ENCODE data around the gene RPL37.
A peak's percentile ranks its signal among the peaks of the same experiment; 100 is the strongest.
"Not testable (repeated sequence)": the region's sequence is repeated elsewhere in the genome, so short reads cannot be mapped to it uniquely, and the experiment has no call there.

Gene RPL37

DNA sequence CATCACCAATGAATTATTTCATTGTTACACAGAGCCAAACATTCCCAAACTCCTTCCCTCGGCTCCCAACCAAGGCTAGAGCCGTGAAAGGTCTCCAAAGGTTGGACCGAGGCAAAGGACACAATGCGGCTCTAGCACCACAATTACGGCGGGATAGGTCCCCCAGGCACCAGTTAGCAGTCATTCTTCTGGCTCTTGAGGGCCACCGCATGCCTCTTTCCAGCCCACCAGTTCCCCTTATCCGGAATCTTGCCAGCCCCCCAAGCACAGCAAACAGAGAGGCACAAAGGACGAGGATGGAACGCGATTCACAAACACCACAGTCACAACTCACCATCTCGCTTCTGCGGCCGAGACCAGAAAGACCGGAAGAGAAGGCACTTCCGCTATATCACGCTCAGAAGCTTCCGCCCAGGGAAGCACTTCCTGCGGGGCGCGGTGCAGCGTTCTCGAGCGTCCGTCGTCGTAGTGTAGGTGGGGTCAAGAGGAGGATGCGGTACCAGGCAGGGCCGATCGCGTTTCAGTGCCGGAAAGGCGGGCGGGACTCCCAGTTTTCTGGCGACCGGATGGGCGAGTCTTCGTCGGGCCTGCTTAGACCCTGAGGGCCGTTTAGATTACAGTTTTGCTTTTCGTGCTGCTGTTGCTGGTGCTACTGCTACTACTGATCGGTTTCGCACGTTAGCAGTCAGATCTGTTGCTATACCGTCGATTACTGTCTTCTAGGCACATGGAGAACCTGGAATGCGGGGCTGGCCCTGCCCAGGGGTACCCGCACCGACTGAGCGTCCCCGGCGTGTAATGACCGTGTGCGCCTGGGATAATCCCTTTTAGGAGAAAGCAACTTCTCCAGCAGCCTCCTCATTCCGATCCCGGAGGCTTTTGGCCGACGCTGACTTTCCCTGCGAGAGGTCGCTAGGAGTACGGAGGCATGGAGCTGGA is at the start of gene RPL37:
Gene RPL37 (minus strand): TSS at position 374 of the 939 bp plus-strand sequence. CDS start 37 bp downstream, at position 337.
- DNase-seq, result peak; percentile 89

DNA sequence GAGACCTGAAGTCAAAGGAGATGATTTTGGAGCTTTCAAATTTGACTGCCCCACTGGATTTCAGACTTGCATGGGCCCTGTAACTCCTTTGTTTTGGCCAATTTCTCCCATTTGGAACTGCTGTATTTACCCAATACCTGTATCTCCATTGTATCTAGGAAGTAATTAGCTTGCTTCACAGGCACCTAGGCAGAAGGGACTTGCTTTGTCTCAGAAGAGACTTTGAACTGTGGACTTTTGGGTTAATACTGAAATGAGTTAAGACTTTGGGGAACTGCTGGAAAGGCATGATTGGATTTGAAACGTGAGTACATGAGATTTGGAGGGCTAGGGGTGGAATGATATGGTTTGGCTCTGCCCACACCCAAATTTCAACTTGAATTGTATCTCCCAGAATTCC is 48.0 kb upstream of the RPL37 start:
- not testable (repeated sequence) for DNase-seq

DNA sequence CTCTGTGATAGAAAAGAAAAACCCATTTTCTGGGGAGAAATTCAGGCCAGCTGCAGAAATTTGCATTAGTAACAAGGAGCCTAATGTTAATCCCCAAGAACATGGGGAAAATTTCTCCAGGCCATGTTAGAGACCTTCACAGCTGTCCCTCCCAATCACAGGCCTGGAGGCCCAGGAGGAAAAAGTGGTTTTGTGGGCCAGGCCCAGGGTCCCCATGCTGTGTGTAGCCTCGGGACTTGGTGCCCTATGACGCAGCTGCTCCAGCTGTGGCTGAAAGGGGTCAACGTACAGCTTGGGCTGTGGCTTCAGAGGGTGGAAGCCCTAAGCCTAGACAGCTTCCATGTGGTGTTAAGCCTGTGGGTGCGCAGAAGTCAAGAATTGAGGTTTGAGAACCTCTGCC is 47.3 kb upstream of the RPL37 start:
- DNase-seq, result no peak

DNA sequence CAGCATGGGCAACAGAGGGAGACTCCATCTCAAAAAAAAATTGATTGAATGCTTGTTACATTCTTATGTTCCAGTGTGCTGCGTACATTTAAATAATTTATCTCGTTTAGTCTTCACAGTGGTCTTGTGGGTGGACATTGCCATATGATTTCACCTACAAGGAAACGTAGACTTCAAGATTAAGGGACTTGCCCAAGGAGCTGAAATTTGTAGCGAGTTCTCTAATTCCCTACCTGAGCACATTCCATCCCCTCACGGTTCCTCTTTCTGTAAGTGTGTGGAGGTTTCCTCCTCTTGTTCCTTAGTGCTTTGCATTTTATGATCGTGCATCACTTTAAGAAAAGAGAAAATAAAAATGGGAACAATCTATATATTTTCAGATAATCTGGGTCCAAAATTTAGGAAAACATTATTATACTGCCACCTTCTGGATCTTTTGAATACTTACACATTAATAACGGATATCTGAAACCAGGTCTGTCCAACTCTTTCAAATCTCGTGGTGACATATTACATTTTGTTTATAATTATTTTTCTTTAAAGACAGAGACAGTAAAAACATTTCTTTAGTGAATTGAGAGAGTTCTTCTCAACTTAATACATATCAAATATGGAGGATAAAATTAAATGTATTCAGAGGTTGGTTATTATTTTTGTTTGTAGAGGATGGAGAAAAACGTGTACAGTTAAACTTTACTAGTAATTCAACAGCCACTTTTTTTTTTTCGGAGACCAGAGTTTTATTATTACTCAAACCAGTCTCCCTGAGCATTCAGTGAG is 44.3 kb upstream of the RPL37 start:
- DNase-seq, result no peak

DNA sequence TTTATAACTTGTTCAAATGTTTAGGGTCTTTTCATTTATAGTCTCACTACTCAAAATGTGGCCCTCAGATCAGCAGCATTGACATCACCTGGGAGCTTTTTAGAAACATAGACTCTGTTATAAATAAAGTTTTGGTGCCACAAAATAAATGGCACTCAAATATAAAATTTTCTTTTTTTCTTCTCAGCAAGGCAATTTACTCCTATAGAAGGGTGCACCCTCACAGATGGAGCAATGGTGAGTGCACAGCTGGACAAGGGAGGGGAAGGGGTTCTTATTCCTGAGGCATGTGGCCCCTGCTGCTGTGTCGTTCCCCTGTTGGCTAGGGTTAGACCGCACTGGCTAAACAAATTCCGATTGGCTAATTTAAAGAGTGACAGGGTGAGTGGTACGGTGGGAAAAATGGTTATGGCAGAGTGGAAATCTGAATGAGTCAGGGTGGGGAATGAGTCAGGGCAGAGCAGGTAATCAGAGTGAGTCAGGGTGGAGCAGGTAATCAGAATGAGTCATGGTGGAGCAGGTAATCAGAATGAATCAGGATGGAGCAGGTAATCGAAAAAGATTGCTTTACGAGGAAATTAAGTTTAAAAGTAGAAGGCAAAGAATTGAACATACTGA is 42.5 kb upstream of the RPL37 start:
- DNase-seq, result no peak

DNA sequence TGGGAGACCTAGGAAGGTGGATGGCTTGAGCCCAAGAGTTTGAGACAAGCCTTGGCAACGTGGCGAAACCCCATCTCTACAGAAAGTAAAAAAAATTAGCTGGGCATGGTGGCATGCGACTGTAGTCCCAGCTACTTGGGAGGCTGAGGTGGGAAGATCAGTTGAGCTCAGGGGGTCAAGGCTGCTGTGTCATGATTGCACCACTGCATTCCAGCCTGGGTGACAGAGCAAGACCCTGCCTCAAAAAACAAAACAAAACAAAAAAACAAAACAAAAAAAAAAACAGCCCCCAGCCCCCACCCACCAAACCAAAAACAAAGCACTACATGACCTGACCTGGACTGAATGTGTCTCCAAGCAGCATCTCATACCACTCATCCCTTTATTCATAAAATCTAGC is 40.9 kb upstream of the RPL37 start:
- no peak for DNase-seq

DNA sequence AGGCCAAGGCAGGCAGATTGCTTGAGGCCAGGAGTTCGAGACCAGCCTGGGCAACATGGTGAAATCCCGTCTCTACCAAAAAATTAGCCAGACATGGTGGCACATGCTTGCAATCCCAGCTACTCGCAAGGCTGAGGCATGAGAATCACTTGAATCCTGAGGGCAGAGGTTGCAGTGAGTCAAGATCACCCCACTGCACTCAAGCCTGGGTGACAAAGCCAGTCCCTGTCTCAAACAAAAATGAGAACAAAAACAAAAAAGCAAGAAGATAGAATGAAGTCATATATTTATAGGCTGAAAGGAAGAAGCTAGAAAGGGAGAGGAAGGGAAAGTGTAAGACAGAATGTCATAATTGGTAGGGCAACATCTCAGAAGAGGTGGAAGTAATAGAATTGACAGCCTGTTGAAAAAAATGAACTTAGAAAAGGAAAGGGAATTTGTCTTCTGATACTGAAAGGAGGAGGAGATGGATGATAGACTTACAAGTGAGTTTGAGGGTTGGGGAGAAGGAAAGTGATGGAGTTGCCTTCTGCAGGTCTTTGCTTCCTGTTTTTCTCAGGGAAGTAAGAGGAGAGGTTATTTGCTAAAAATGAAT is 38.4 kb upstream of the RPL37 start:
- DNase-seq, result no peak

DNA sequence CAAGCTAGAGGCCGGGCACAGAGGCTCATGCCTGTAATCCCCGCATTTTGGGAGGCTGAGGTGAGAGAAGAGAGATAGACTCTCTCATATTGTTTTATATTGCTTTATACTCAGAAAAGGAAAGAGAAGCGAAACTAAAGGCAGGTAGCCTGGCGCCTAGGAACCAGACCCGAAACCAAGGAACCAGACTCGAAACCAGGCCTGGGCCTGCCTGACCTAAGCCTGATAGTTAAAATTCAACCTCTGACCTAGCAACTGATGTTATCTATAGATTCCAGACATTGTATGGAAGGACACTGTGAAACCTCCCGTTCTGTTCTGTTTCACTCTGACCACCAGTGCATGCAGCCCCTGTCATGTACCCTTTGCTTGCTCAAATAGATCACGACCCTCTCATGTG is 37.2 kb upstream of the RPL37 start:
- not testable (repeated sequence) for DNase-seq

DNA sequence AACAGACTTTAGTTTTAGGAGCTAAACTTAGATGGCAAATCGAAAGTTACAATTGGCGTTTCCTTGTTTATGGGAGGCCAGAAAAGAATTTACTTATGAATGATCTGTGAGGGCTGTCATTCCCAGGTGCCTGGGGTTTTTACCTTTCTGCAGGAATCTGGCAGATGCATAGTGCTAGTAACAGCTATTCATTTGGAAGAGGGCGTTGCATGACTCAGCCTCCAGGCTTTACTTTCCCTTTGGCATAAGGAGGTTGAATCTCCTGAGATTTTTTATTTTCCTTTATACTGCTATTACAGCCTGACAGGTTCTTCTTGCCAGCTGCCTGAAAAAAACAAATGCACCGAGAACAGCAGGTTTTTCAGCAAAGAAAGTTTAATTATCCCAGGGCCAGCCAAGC is 36.2 kb upstream of the RPL37 start:
- DNase-seq, result no peak

DNA sequence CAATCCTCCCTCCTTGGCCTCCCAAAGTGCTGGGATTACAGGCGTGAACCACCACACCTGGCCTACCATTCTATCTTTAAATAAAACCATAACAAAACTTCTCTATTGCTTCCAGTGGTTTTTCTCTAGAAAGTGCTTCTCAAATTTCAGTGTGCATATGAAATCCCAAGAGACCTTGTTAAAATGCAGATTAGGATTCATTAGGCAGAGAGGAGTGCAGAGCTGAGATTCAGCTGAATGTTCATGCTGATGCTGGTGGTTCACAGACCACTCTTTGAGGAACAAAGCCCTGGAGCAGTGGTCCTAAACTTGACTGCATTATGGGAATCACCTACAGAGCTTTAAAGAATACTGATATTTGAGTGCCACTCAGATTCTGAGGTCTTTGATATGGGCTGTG is 34.4 kb upstream of the RPL37 start:
- no peak for DNase-seq

DNA sequence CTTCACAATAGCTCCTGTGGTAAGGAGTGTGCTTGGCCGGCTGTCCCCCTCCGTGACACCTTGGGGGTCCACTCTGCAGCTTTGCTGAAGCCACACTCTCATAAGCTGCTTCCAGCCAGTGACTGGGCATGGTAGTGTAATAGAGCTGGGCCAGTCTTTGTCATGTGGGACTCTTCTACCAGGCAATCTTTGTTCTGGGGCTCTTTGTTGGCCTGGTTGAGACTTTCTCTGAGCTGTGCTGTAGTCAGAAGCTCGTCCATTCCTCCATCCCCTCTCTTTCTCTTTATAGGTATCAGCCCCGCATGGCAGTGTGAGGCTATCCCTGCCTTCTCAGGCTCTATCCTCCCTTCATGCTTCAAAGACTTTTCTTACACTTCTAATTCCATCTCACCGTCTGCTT is 31.8 kb upstream of the RPL37 start:
- DNase-seq, result no peak

DNA sequence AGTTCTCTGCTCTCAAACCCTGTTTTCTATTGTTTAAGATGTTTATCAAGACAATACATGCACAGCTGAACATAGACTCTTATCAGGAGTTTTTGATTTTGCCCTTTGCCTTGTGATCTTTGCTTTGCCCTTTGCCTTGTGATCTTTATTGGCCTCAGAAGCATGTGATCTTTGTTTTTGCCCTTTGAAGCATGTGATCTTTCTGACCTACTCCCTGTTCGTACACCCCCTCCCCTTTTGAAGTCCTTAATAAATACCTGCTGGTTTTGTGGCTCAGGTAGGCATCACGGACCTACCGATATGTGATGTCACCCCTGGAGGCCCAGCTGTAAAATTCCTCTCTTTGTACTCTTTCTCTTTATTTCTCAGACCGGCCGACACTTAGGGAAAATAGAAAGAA is 30.0 kb upstream of the RPL37 start:
- not testable (repeated sequence) for DNase-seq

DNA sequence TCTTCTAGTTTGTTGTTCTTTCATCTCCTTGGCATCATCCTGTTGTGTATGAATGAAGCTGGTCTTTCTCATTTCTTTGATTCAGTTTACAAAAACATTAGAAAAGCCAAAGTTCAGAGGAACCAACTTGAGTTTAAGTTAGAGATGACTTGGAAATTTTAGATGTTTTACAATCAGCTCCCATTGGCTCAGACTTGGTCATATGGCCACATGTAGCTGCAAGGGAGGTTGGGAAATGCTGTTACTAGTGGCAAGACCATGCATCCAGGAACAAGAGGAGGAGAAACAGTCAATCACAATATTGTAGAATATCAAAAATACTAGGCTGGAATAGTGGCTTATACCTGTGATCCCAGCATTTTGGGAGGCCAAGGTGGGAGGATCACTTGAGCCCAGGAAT is 25.7 kb upstream of the RPL37 start:
- no peak for DNase-seq

DNA sequence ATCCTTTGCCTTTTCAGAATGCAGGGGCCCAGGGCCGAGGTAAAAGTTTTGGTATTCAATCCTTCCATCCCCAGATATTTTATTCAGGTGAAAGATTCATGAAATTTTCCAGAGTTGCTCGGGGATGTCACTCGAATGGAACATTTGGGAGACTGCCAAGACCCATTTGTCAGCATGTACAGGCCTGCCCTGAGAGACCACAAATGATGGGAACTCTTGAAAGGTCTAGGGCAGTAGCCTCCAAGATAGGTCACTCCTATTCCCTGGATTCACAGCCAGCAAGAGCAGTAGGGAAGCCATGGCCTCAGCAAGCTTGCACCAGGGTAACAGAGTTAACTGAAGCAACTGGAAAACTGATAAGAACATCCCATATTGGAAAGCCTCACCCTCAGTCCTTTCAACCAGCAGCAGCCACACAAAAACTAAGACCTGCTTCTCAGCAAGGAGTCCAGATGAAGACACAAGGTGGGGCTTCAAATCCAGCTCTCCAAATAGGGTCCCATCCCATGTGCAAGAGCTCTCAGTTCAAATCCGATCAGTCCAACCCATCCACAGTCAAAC is 18.7 kb upstream of the RPL37 start:
- DNase-seq, result no peak

DNA sequence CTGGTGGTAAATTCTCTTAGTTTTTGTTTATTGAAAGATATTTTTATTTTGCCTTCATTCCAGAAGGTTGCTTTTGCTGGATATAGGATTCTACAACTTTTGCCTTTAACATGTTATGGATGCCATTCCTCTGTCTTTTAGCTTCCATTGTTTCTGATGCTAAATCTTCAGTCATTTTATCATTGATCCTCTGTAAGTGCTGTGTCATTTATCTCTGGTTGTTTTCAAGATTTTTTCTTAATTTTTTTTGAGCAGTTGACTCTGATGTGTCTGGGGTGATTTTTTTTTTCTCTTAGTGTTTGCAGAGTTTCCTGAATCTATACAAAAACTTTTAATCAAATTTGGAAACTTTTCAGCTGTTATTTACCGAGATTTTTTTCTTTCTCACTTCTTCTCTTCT is 12.5 kb upstream of the RPL37 start:
- DNase-seq, result no peak

DNA sequence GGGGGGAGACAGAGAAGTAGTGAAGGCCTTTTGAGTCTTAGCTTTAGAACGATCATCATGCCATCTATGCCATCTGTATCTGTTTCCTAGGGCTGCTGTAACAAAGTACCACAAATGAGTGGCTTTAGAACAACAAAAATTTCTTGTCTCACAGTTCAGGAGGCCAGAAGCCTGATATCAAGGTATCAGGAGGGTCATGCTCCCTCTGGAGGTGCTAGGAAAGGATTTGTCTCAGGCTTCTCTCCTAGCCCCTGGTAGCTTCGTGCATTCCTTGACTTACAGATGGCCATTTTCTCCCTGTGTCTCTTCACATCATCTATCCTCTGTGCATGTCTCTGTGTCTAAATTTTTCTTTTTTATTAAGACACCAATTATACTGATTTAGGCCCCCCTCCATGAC is 11.3 kb upstream of the RPL37 start:
- no peak for DNase-seq

DNA sequence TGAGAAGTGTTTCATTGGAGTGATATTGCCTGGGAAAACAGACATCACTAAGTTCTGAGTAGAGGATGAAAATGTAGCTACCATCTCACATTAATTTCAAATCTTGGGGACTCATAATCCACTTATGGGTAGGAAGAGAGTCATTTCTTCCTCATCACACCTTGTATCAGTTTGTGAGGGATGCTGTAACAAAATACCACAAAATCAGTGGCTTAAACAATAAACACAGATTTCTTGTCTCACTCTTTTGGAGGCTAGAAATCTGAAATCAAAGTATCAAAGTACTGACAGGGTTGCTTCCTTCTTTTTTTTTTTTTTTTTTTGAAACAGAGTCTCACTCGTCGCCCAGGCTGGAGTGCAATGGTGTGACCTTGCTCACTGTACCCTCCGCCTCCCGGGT is 9.5 kb upstream of the RPL37 start:
- DNase-seq, result no peak

DNA sequence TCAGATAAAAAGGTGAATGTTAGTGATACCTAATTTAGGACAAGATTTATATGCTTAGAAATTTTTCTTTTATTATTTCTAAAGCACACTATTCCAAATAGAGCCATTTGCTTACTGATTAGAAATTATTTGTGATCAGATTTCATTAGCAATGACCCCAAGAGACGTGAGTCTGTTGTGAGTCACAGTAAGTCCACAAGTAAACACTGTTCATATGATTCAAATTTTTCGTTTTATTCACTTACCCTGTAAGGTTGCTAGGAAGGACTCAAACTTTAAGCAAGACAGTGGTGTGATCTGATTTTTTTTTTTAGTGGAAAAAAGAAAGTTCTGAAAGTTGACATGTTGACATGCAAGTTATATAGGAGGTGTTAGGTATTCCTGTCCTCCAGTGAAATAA is 7.3 kb upstream of the RPL37 start:
- no peak for DNase-seq

DNA sequence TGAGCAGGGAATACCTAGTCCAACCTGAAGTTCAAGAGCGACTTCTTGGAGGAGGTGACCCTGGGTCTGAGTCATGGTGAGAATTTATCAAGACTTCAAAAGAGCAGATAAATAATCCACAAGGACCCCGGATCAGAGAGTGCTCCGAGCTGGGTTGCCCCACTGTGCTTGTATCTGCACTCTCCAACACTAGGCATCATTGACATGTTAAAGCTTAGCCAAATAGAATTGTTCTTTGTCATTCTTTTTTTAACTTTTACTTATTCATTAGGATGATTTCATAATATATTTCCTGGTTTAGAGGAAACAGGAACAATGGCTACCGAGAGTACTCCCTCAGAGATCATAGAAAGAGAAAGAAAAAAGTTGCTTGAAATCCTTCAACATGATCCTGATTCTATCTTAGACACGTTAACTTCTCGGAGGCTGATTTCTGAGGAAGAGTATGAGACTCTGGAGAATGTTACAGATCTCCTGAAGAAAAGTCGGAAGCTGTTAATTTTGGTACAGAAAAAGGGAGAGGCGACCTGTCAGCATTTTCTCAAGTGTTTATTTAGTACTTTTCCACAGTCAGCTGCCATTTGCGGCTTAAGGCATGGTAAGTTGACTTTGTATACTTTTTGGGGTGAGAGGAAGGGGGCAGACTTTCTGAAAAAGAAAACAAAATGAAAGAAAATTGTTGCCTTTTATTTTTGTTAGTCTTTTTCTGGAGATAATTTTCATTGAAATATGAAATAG is 6.2 kb upstream of the RPL37 start, which contains the start of gene CARD6:
Gene CARD6 (plus strand): TSS at position 300 of the 738 bp plus-strand sequence. CDS start 16 bp downstream, at position 316.
- DNase-seq, result no peak

DNA sequence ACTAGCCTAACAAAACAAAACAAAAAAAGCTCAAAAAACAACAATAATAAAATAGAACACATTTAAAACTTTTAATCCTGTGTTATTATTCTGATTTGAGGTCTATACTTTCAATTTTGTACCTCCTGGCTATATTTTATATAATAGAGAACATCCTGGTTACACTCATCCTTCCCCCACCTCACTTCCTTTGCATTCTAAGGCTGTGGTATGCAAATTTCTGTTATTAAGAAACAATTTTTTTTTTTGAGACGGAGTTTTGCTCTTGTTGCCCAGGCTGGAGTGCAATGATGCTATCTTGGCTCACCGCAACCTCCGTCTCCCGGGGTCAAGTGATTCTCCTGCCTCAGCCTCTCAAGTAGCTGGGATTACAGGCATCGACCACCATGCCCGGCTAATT is 3.1 kb upstream of the RPL37 start:
- no peak for DNase-seq

DNA sequence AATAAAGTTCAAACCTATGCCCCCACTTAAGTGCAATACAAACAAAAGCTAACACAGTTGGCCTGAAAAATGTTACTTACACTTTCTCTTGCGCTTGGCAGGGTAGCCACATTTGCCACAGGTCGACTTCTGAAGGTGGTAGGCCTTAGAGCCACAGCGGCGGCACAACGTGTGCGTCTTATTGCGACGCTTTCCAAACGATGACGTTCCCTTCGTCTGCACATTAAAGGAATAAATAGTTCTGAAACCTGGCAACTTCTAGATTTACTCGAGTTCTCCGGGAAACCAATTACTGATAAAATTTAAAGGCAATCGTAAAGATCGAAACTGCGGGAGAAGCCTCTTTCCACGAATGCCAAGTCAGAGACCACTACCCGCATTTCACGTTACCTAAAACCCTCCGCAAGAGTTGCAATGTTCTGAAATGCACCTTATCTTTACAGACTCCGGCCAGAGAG is 602 bp downstream of the RPL37 start:
- DNase-seq, result no peak

DNA sequence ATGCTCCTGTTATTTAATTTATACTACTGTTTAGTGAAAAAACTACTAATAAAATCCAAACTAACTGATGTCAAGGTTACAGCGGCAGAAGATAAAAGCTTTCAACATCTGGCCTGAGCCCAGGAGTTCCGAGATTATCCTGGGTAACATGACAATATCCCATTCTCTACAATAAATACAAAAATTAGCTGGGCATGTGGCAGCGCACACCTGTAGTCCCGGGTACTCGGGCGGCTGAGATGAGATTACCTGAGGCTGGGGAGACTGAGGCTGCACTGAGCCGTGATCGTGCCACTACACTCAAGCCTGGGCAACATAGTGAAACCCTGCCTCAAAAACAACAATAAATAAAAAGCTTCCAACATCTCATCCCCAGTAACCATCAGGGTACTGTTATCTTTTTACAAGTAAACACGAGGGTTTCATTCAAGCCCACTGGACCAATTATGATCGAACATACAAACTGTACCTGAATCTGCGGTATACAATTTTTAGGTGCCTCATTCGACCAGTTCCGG is 1.3 kb downstream of the RPL37 start:
- DNase-seq, result no peak
